Tibial nerve (tissue), 4 donors: Measurements from ENCODE around the gene SLC22A25. TPM values are rescaled to one million over a fixed set of nuclear protein-coding genes. Genes with fewer than 3 reads are reported as not detected.
"Not testable (repeated sequence)": the region's sequence is repeated elsewhere in the genome, so short reads cannot be mapped to it uniquely, and the experiment has no call there.

Experiments
- DNase-seq, 2 donors: peaks; one replicate each; pipeline ENCODE4 v3.0.0-alpha.2; 2019; ENCODE audit warnings: low spot score in 2 of 2
- H3K27ac ChIP-seq, 4 donors: fragments of 200-600 bp; sonication (generic) in 3 of 4; one replicate each; pipeline ENCODE4 v1.5.1; 2017 to 2019; ENCODE audit warnings: mild to moderate bottlenecking in 1 of 4
- H3K27me3 ChIP-seq, 2 donors: fragments of 200-600 bp; sonication (generic) in 1 of 2; one replicate each; pipeline versions ENCODE4 v1.5.1 to v1.6.0; 2017 to 2019
- H3K36me3 ChIP-seq, 3 donors: fragments of 200-600 bp; sonication (generic); one replicate each; pipeline ENCODE4 v1.5.1; 2018 to 2019
- H3K4me1 ChIP-seq, 4 donors: fragments of 200-600 bp; sonication (generic) in 3 of 4; one replicate each; pipeline ENCODE4 v1.5.1; 2017 to 2019
- H3K4me3 ChIP-seq, 4 donors: fragments of 200-600 bp; sonication (generic) in 3 of 4; one replicate each; pipeline ENCODE4 v1.5.1; 2017 to 2019; ENCODE audit warnings: mild to moderate bottlenecking in 1 of 4, moderate library complexity in 1 of 4
- H3K9me3 ChIP-seq, 4 donors: fragments of 200-600 bp; sonication (generic) in 3 of 4; one replicate each; pipeline ENCODE4 v1.5.1; 2017 to 2019
- CTCF ChIP-seq, 5 experiments: fragments of 200-600 bp in 3 of 5; fragments of 450-650 bp in 2 of 5; sonication (generic) in 3 of 5; IDR thresholded peaks; one replicate each; pipeline ENCODE4 v1.5.1; 2016 to 2019; ENCODE audit warnings: antibody characterized with exemption in 5 of 5, mild to moderate bottlenecking in 3 of 5, moderate library complexity in 2 of 5
- EP300 ChIP-seq, 2 donors: sonication (generic); formaldehyde crosslinking; IDR thresholded peaks; one replicate each; pipeline ENCODE4 v1.6.1; 2017; ENCODE audit warnings: antibody characterized with exemption in 2 of 2, mild to moderate bottlenecking in 1 of 2
- POLR2A ChIP-seq, 2 donors: fragments of 450-650 bp; IDR thresholded peaks; one replicate each; pipeline ENCODE4 v1.6.1; 2017; ENCODE audit warnings: antibody characterized with exemption in 2 of 2, mild to moderate bottlenecking in 2 of 2, moderate library complexity in 2 of 2
- WGBS, 2 donors: methylation state at CpG; one replicate each; pipeline ENCODE4 v1.1.5; 2018; 5-methylcytosine and 5-hydroxymethylcytosine counted together
- total RNA-seq, 4 donors: library from RNA; depleted of rRNA; stranded (reverse); fragments of >200 nt; gene quantifications; one replicate each; pipeline ENCODE4 v1.1.0, GENCODE V29; 2016

Gene SLC22A25
- total RNA-seq, 4 donors from 2014 or later: not detected

- 80% methylated on average over 3 of the region's 3 CpGs for WGBS, 2 donors
- peaks cover 0 to 7% (median 0%) of the 10 kb centered on the region in 4 donors for H3K9me3 ChIP-seq
- no peaks in the 10 kb centered on the region for H3K36me3 ChIP-seq
- H3K4me1 ChIP-seq: no peaks in the 10 kb centered on the region
- TF ChIP-seq EP300 (IDR thresholded peaks at IDR 0.05): no peak
- TF ChIP-seq CTCF (IDR thresholded peaks at IDR 0.05): no peak
- no peak for TF ChIP-seq POLR2A (IDR thresholded peaks at IDR 0.05)
- DNase-seq: no peak
- no peak overlapping the region for H3K4me3 ChIP-seq
- no peak overlapping the region for H3K27ac ChIP-seq
- no peaks in the 10 kb centered on the region for H3K27me3 ChIP-seq
These were observed 5.6 kb upstream of the SLC22A25 start for GRCh38 chr11:63248966-63249365.

- not testable (repeated sequence) for DNase-seq, H3K4me1 ChIP-seq, H3K27me3 ChIP-seq, H3K4me3 ChIP-seq, H3K36me3 ChIP-seq, H3K27ac ChIP-seq, H3K9me3 ChIP-seq
- WGBS, 2 donors: 66 to 69% methylated on average over 7 of the region's 7 CpGs
These were observed 4.0 kb upstream of the SLC22A25 start for GRCh38 chr11:63247237-63248002.

- H3K4me3 ChIP-seq: no peak overlapping the region
- no peak for DNase-seq
- no peaks in the 10 kb centered on the region for H3K4me1 ChIP-seq
- TF ChIP-seq CTCF (IDR thresholded peaks at IDR 0.05) (no peak), POLR2A (IDR thresholded peaks at IDR 0.05) (no peak), EP300 (IDR thresholded peaks at IDR 0.05) (no peak)
- H3K27me3 ChIP-seq: no peaks in the 10 kb centered on the region
- H3K27ac ChIP-seq: no peak overlapping the region
- H3K9me3 ChIP-seq: no peaks in the 10 kb centered on the region
- H3K36me3 ChIP-seq: no peaks in the 10 kb centered on the region
- 58 to 65% methylated on average over 1 of the region's 1 CpG for WGBS, 2 donors
These were observed 2.6 kb upstream of the SLC22A25 start for GRCh38 chr11:63246045-63246444.

GRCh38 chr11:63244862-63245261, 1.5 kb upstream of the SLC22A25 start:
- 66 to 68% methylated on average over 2 of the region's 2 CpGs for WGBS, 2 donors
- Histone ChIP-seq H3K27ac (no peak overlapping the region), H3K9me3 (no peaks in the 10 kb centered on the region), H3K4me1 (no peaks in the 10 kb centered on the region), H3K27me3 (no peaks in the 10 kb centered on the region), H3K36me3 (no peaks in the 10 kb centered on the region), H3K4me3 (no peak overlapping the region)
- DNase-seq: no peak
- TF ChIP-seq CTCF (IDR thresholded peaks at IDR 0.05) (no peak), POLR2A (IDR thresholded peaks at IDR 0.05) (no peak), EP300 (IDR thresholded peaks at IDR 0.05) (no peak)

- TF ChIP-seq CTCF (IDR thresholded peaks at IDR 0.05): no peak
- no peak for TF ChIP-seq EP300 (IDR thresholded peaks at IDR 0.05)
- no peak for TF ChIP-seq POLR2A (IDR thresholded peaks at IDR 0.05)
- DNase-seq: no peak
- Histone ChIP-seq H3K36me3 (no peaks in the 10 kb centered on the region), H3K9me3 (no peaks in the 10 kb centered on the region), H3K4me1 (no peaks in the 10 kb centered on the region), H3K27me3 (no peaks in the 10 kb centered on the region), H3K27ac (no peak overlapping the region), H3K4me3 (no peak overlapping the region)
- WGBS, 2 donors: 71 to 75% methylated on average over 5 of the region's 5 CpGs
These were observed 1.2 kb downstream of the SLC22A25 start for GRCh38 chr11:63242089-63242781.
